Measurements from ENCODE around the gene RASAL3.

- TF ChIP-seq, protein P1, sequence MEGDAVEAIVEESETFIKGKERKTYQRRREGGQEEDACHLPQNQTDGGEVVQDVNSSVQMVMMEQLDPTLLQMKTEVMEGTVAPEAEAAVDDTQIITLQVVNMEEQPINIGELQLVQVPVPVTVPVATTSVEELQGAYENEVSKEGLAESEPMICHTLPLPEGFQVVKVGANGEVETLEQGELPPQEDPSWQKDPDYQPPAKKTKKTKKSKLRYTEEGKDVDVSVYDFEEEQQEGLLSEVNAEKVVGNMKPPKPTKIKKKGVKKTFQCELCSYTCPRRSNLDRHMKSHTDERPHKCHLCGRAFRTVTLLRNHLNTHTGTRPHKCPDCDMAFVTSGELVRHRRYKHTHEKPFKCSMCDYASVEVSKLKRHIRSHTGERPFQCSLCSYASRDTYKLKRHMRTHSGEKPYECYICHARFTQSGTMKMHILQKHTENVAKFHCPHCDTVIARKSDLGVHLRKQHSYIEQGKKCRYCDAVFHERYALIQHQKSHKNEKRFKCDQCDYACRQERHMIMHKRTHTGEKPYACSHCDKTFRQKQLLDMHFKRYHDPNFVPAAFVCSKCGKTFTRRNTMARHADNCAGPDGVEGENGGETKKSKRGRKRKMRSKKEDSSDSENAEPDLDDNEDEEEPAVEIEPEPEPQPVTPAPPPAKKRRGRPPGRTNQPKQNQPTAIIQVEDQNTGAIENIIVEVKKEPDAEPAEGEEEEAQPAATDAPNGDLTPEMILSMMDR (conservative IDR thresholded peaks at IDR 0.05; ENCODE audit: low read depth, low read length) = no peak
- no peak for TF ChIP-seq RFX5 (IDR thresholded peaks at IDR 0.05; ENCODE audit: low read depth, low read length)
- no peak for TF ChIP-seq POLR2A (IDR thresholded peaks at IDR 0.05; ENCODE audit: low read depth, low read length)
- no peak for TF ChIP-seq CEBPB (IDR thresholded peaks at IDR 0.05; ENCODE audit: low read depth, low read length)
- no peak for TF ChIP-seq CHD1 (IDR thresholded peaks at IDR 0.05; ENCODE audit: low read depth, low read length)
- no peak for TF ChIP-seq MAFK (IDR thresholded peaks at IDR 0.05; ENCODE audit: low read depth, low read length)
- no peak for TF ChIP-seq NFE2L2 (IDR thresholded peaks at IDR 0.05; ENCODE audit: low read depth, low read length)
- no peak for TF ChIP-seq FOS (IDR thresholded peaks at IDR 0.05; ENCODE audit: low read depth, low read length)
- no peak for TF ChIP-seq BHLHE40 (IDR thresholded peaks at IDR 0.05; ENCODE audit: low read depth, low read length)
- TF ChIP-seq ELK1 (IDR thresholded peaks at IDR 0.05; ENCODE audit: borderline replicate concordance, low read depth, low read length) = no peak
Observed at GRCh38 chr19:15428956-15429824, 35.2 kb downstream of the RASAL3 start.
